Measurements from ENCODE around the gene P2RY12. TPM values are rescaled to one million over a fixed set of nuclear protein-coding genes. Genes with fewer than 3 reads are reported as not detected.
A peak's percentile ranks its signal among the peaks of the same experiment; 100 is the strongest.

The P2RY12 gene
- total RNA-seq, 1 experiment from 2014 or later = not detected

DNA sequence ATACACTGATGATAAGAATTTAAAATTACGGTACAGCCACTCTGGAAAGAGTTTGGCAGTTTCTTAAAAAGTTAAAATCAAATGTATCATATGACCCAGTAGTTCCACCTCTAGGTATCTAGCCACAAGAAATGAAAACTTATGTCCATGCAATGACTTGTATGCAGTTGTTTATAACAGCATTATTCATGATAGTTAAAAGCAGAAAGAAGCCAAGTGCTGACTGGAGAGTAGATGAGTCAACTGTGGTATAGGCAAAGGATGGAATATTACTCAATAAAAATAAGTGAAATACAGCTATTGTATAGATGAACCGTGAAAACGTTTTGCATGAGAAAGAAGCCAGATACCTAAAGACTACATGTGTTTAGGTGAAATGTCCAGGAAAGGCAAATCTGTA is 82.8 kb downstream of the P2RY12 start:
- TF ChIP-seq, protein P1, sequence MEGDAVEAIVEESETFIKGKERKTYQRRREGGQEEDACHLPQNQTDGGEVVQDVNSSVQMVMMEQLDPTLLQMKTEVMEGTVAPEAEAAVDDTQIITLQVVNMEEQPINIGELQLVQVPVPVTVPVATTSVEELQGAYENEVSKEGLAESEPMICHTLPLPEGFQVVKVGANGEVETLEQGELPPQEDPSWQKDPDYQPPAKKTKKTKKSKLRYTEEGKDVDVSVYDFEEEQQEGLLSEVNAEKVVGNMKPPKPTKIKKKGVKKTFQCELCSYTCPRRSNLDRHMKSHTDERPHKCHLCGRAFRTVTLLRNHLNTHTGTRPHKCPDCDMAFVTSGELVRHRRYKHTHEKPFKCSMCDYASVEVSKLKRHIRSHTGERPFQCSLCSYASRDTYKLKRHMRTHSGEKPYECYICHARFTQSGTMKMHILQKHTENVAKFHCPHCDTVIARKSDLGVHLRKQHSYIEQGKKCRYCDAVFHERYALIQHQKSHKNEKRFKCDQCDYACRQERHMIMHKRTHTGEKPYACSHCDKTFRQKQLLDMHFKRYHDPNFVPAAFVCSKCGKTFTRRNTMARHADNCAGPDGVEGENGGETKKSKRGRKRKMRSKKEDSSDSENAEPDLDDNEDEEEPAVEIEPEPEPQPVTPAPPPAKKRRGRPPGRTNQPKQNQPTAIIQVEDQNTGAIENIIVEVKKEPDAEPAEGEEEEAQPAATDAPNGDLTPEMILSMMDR (IDR thresholded peaks at IDR 0.05; ENCODE audit: unreplicated experiment) = no peak
- no peaks in the 10 kb centered on the region for H3K9me3 Mint-ChIP-seq (ENCODE audit: unreplicated experiment)
- H3K27me3 Mint-ChIP-seq (ENCODE audit: insufficient read depth, unreplicated experiment) = no peaks in the 10 kb centered on the region
- ChIA-PET POLR2A (interaction anchor here (0.6 to 3.7 kb wide), 8 partner anchors 9 to 998 kb away, joined by 3 to 39 read pairs (median 11); partner anchors contain the start of gene GPR87), CTCF (interaction anchor here (0.6 to 1.8 kb wide), 4 partner anchors 24 to 182 kb away, joined by 4 to 8 read pairs (median 7); no protein-coding TSS in a partner anchor)
- H3K4me3 Mint-ChIP-seq (ENCODE audit: unreplicated experiment) = no peak overlapping the region
- DNase-seq (ENCODE audit: unreplicated experiment) = peak; percentile 79
- intact Hi-C loops (cut with micrococcal nuclease) = no loop called here
- BruUV-seq (replicated peaks) = no TSS peak
- peaks cover 59% of the 10 kb centered on the region for H3K4me1 Mint-ChIP-seq (ENCODE audit: insufficient read depth, unreplicated experiment)
- no peak overlapping the region for H3K27ac Mint-ChIP-seq (ENCODE audit: low read depth, unreplicated experiment)
- peaks cover 57% of the 10 kb centered on the region for H3K36me3 Mint-ChIP-seq (ENCODE audit: insufficient read depth, unreplicated experiment)

DNA sequence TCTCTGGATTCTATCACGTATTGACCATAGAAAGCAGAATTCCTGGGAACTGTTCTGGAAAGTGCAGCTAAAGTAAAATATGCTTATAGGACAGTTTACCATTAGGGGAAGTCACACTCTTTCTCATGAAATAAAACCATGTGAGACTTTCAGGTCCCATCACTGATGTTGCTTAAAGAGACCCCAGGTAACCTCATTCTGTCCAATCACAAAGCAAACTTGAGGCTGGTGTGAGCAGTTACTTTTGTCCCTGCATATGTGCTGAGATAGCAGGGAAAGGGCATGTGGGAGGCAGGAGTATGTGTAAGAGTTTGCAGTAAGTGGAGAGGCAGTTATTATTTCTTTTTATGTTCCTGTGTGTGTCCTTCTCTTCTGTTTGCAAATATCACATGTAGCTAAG is 84.0 kb downstream of the P2RY12 start:
- no peaks in the 10 kb centered on the region for H3K9me3 Mint-ChIP-seq (ENCODE audit: unreplicated experiment)
- no peak for DNase-seq (ENCODE audit: unreplicated experiment)
- intact Hi-C loops (cut with micrococcal nuclease) = no loop called here
- ChIA-PET POLR2A (interaction anchor here (0.5 to 3.7 kb wide), 9 partner anchors 8 to 1026 kb away, joined by 3 to 39 read pairs (median 9); partner anchors contain the start of gene GPR87), CTCF (interaction anchor here (0.9 to 1.8 kb wide), 4 partner anchors 9 to 72 kb away, joined by 4 to 8 read pairs (median 6); no protein-coding TSS in a partner anchor)
- peaks cover 46% of the 10 kb centered on the region for H3K4me1 Mint-ChIP-seq (ENCODE audit: insufficient read depth, unreplicated experiment)
- H3K27me3 Mint-ChIP-seq (ENCODE audit: insufficient read depth, unreplicated experiment) = no peaks in the 10 kb centered on the region
- BruUV-seq (replicated peaks) = no TSS peak
- H3K4me3 Mint-ChIP-seq (ENCODE audit: unreplicated experiment) = no peak overlapping the region
- TF ChIP-seq, protein P1 (IDR thresholded peaks at IDR 0.05; ENCODE audit: unreplicated experiment) = no peak
- H3K36me3 Mint-ChIP-seq (ENCODE audit: insufficient read depth, unreplicated experiment) = peaks cover 65% of the 10 kb centered on the region
- no peak overlapping the region for H3K27ac Mint-ChIP-seq (ENCODE audit: low read depth, unreplicated experiment)

DNA sequence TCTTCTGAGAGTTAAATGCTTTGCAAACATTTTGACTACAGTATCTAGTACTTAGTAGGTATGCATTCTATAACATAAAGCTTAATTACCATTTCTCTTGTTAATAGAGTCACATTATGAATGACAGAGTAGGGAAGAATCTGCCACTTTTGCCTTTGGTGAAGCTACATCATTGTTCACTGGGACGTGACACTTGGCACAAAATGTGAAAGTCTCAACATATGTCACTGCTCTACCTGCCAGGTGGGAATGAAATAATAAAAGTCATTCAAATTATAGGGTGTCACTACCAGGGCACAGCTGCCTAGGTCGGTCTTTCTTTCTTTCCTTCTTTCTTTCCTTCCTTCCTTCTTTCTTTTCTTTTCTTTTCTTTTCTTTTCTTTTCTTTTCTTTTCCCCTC is 85.5 kb downstream of the P2RY12 start:
- Mint-ChIP-seq H3K4me3 (ENCODE audit: unreplicated experiment) (no peak overlapping the region), H3K36me3 (ENCODE audit: insufficient read depth, unreplicated experiment) (peaks cover 73% of the 10 kb centered on the region), H3K9me3 (ENCODE audit: unreplicated experiment) (no peaks in the 10 kb centered on the region), H3K4me1 (ENCODE audit: insufficient read depth, unreplicated experiment) (peaks cover 33% of the 10 kb centered on the region), H3K27me3 (ENCODE audit: insufficient read depth, unreplicated experiment) (no peaks in the 10 kb centered on the region), H3K27ac (ENCODE audit: low read depth, unreplicated experiment) (no peak overlapping the region)
- ChIA-PET CTCF (interaction anchor here (0.7 to 3.0 kb wide), 5 partner anchors 12 to 71 kb away, joined by 3 to 8 read pairs (median 4); partner anchors contain the start of gene GPR87), POLR2A (interaction anchor here (1.0 to 3.7 kb wide), 3 partner anchors 11 to 27 kb away, joined by 3 to 39 read pairs (median 3); partner anchors contain the start of gene GPR87)
- TF ChIP-seq, protein P1 (IDR thresholded peaks at IDR 0.05; ENCODE audit: unreplicated experiment) = no peak
- DNase-seq (ENCODE audit: unreplicated experiment) = no peak
- BruUV-seq (replicated peaks) = no TSS peak
- intact Hi-C loops (cut with micrococcal nuclease) = no loop called here

DNA sequence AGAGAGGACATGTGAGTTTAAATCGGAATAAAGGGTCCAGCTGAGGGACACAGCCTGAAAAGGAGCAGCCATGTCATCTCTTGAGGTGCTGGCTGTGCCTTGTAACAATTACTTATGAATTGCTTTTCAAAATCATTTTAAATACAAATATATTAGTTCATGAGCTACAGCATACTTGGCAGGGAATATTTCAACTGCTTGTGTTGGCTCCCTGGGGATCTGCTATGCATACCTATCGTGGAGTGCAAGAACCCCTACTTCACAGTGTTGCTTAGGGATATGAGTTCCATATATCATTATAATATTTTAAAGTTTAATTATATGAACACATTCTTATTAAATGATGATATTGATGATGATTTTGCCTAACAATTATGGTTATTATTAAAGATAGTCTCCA is 87.1 kb downstream of the P2RY12 start:
- DNase-seq (ENCODE audit: unreplicated experiment) = no peak
- CTCF ChIA-PET = interaction anchor here (0.7 to 3.0 kb wide), 2 partner anchors 31 to 116 kb away, joined by 3 to 8 read pairs; no protein-coding TSS in a partner anchor
- Mint-ChIP-seq H3K27me3 (ENCODE audit: insufficient read depth, unreplicated experiment) (no peaks in the 10 kb centered on the region), H3K36me3 (ENCODE audit: insufficient read depth, unreplicated experiment) (peaks cover 74% of the 10 kb centered on the region), H3K27ac (ENCODE audit: low read depth, unreplicated experiment) (no peak overlapping the region), H3K9me3 (ENCODE audit: unreplicated experiment) (no peaks in the 10 kb centered on the region), H3K4me1 (ENCODE audit: insufficient read depth, unreplicated experiment) (peaks cover 17% of the 10 kb centered on the region), H3K4me3 (ENCODE audit: unreplicated experiment) (no peak overlapping the region)
- TF ChIP-seq, protein P1 (IDR thresholded peaks at IDR 0.05; ENCODE audit: unreplicated experiment) = no peak
- no TSS peak for BruUV-seq (replicated peaks)
- intact Hi-C loops (cut with micrococcal nuclease) = no loop called here
- POLR2A ChIA-PET = interaction anchor here (0.6 to 1.5 kb wide), 2 partner anchors 21 to 367 kb away, joined by 4 to 5 read pairs; no protein-coding TSS in a partner anchor

Data from MCF 10A (cell line).